Measurements from ENCODE around the gene E2F4. TPM values are rescaled to one million over a fixed set of nuclear protein-coding genes. Genes with fewer than 3 reads are reported as not detected.

The E2F4 gene
- total and polyA plus RNA-seq, 9 of the 15 experiments (the other 6 are each of a cell fraction or from before 2014, with no cell fraction given) = 9.7 to 139 (median 106) TPM

GRCh38 chr16:67183627-67184452, 8.1 kb upstream of the E2F4 start, which contains the start of gene MATCAP1 (continued):
- no peak for TF ChIP-seq FOXM1 (IDR thresholded peaks at IDR 0.05; ENCODE audit: low read depth)
- TF ChIP-seq FOXM1 (CRISPR knock-in tag; IDR thresholded peaks at IDR 0.05; ENCODE audit: low read depth) = no peak
- TF ChIP-seq SMAD4 (CRISPR knock-in tag; conservative IDR thresholded peaks at IDR 0.05) = peak; percentile 50; the same call in 1 of the 2 replicates
- TF ChIP-seq E4F1 (CRISPR knock-in tag; IDR thresholded peaks at IDR 0.05; ENCODE audit: borderline replicate concordance) = no peak
- no peak for TF ChIP-seq USF2 (CRISPR knock-in tag; IDR thresholded peaks at IDR 0.05)
- TF ChIP-seq NUFIP1 (IDR thresholded peaks at IDR 0.05; ENCODE audit: partially characterized antibody) = no peak
- TF ChIP-seq ZBED1 (IDR thresholded peaks at IDR 0.05) = no peak
- TF ChIP-seq ZNF134 (CRISPR knock-in tag; conservative IDR thresholded peaks at IDR 0.05) = no peak
- TF ChIP-seq MBD2 (IDR thresholded peaks at IDR 0.05; ENCODE audit: borderline replicate concordance, low read depth) = peak; percentile 98
- peak; percentile 75 for TF ChIP-seq L3MBTL2 (IDR thresholded peaks at IDR 0.05)
- no peak for TF ChIP-seq HNRNPH1 (optimal IDR thresholded peaks at IDR 0.05; ENCODE audit: low read depth, low read length)
- TF ChIP-seq ZNF655 (CRISPR knock-in tag; IDR thresholded peaks at IDR 0.05) = no peak
- no peak for TF ChIP-seq ZNF23 (CRISPR knock-in tag; IDR thresholded peaks at IDR 0.05)
- peak; percentile 96 for TF ChIP-seq CREM (IDR thresholded peaks at IDR 0.05; ENCODE audit: low read depth)
- TF ChIP-seq PTTG1 (tag; IDR thresholded peaks at IDR 0.05; ENCODE audit: low read depth) = no peak
- TF ChIP-seq, protein P1, sequence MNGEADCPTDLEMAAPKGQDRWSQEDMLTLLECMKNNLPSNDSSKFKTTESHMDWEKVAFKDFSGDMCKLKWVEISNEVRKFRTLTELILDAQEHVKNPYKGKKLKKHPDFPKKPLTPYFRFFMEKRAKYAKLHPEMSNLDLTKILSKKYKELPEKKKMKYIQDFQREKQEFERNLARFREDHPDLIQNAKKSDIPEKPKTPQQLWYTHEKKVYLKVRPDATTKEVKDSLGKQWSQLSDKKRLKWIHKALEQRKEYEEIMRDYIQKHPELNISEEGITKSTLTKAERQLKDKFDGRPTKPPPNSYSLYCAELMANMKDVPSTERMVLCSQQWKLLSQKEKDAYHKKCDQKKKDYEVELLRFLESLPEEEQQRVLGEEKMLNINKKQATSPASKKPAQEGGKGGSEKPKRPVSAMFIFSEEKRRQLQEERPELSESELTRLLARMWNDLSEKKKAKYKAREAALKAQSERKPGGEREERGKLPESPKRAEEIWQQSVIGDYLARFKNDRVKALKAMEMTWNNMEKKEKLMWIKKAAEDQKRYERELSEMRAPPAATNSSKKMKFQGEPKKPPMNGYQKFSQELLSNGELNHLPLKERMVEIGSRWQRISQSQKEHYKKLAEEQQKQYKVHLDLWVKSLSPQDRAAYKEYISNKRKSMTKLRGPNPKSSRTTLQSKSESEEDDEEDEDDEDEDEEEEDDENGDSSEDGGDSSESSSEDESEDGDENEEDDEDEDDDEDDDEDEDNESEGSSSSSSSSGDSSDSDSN (IDR thresholded peaks at IDR 0.05; ENCODE audit: borderline replicate concordance in 1 of 2, low read depth in 2 of 2, low read length in 2 of 2) = no peak
- TF ChIP-seq ELF4 (CRISPR knock-in tag; IDR thresholded peaks at IDR 0.05) = no peak
- no peak for TF ChIP-seq POLR3G (IDR thresholded peaks at IDR 0.05; ENCODE audit: extremely low read depth, insufficient read length, insufficient replicate concordance)
- 0 out of 2 replicates have a peak, but pooled peaks have one; percentile 23 for TF ChIP-seq HCFC1 (IDR thresholded peaks at IDR 0.05; ENCODE audit: low read depth, low read length)
- no peak for TF ChIP-seq SMARCB1 (IDR thresholded peaks at IDR 0.05; ENCODE audit: insufficient read length, low read depth)
- TF ChIP-seq HDAC8 (tag; IDR thresholded peaks at IDR 0.05) = no peak
- no peak for TF ChIP-seq PRPF4 (IDR thresholded peaks at IDR 0.05; ENCODE audit: insufficient read depth, low read depth, low read length, poor library complexity, severe bottlenecking)
- TF ChIP-seq ZNF778 (CRISPR knock-in tag; IDR thresholded peaks at IDR 0.05) = no peak
